Neuronal stem cell (in vitro differentiated cells): ENCODE measurements around the gene USP28.

Experiments
- DNase-seq: peaks from one replicate; pipeline ENCODE4 v3.0.0-alpha.2; 2013; ENCODE audit warnings: low spot score
- H2AFZ ChIP-seq: one replicate; pipeline ENCODE4 v1.6.1; 2013; ENCODE audit warnings: mild to moderate bottlenecking, low read length, inconsistent platforms
- H2AK5ac ChIP-seq: 2 replicates; pipeline ENCODE4 v1.6.1; 2013; ENCODE audit warnings: low read depth, mild to moderate bottlenecking, inconsistent platforms, low read length, moderate library complexity, mixed read lengths
- H2BK120ac ChIP-seq: 2 replicates; pipeline ENCODE4 v1.6.1; 2013; ENCODE audit warnings: low read depth, mild to moderate bottlenecking, inconsistent platforms, low read length, moderate library complexity, mixed read lengths
- H2BK12ac ChIP-seq: one replicate; pipeline ENCODE4 v1.6.1; 2013; ENCODE audit warnings: low read length, inconsistent platforms
- H2BK15ac ChIP-seq: 2 replicates; pipeline ENCODE4 v1.6.1; 2013; ENCODE audit warnings: mild to moderate bottlenecking, low read length, inconsistent platforms, mixed read lengths
- H2BK5ac ChIP-seq: one replicate; pipeline ENCODE4 v1.6.1; 2013; ENCODE audit warnings: inconsistent platforms, mild to moderate bottlenecking, low read length, moderate library complexity
- H3K14ac ChIP-seq: one replicate; pipeline ENCODE4 v1.6.1; 2013; ENCODE audit warnings: low read length, inconsistent platforms
- H3K18ac ChIP-seq: 2 replicates; pipeline ENCODE4 v1.6.1; 2013; ENCODE audit warnings: low read length, inconsistent platforms
- H3K23ac ChIP-seq: 2 replicates; pipeline ENCODE4 v1.6.1; 2013; ENCODE audit warnings: low read depth, mild to moderate bottlenecking, mixed read lengths, low read length, inconsistent platforms; ENCODE audit not compliant: poor library complexity
- H3K27ac ChIP-seq: replicated peaks from 3 replicates; pipeline ENCODE4 v1.5.1; 2013; ENCODE audit warnings: low read length, inconsistent platforms
- H3K27me3 ChIP-seq, 3 experiments: 2 replicates each; pipeline ENCODE4 v1.6.1; 2013; ENCODE audit warnings: low read length in 3 of 3, mild to moderate bottlenecking in 2 of 3, inconsistent platforms in 1 of 3, low read depth in 1 of 3, mixed read lengths in 1 of 3, moderate library complexity in 1 of 3; ENCODE audit not compliant: control insufficient read depth in 3 of 3, insufficient read depth in 3 of 3
- H3K36me3 ChIP-seq, 2 donors: replicated peaks in 1 of 2; 2 replicates each; pipeline ENCODE4 v1.6.1; 2013; ENCODE audit warnings: low read length in 2 of 2; ENCODE audit not compliant: control insufficient read depth in 2 of 2, insufficient read depth in 2 of 2
- H3K4ac ChIP-seq: 2 replicates; pipeline ENCODE4 v1.6.1; 2013; ENCODE audit warnings: inconsistent platforms, mild to moderate bottlenecking, low read length, moderate library complexity
- H3K4me1 ChIP-seq, 2 donors: 1 replicate in 1 of 2; 2 replicates in 1 of 2; pipeline ENCODE4 v1.6.1; 2013; ENCODE audit warnings: low read length in 2 of 2, low read depth in 1 of 2; ENCODE audit not compliant: control insufficient read depth in 2 of 2, insufficient read depth in 1 of 2
- H3K4me2 ChIP-seq: one replicate; pipeline ENCODE4 v1.6.1; 2013; ENCODE audit warnings: mild to moderate bottlenecking, low read length, inconsistent platforms; ENCODE audit not compliant: insufficient read depth, poor library complexity, severe bottlenecking
- H3K4me3 ChIP-seq, 2 donors: 2 replicates each; pipeline ENCODE4 v1.5.1; 2013; ENCODE audit warnings: low read length in 2 of 2, mild to moderate bottlenecking in 2 of 2, inconsistent platforms in 1 of 2, moderate library complexity in 1 of 2
- H3K79me1 ChIP-seq: one replicate; pipeline ENCODE4 v1.6.1; 2013; ENCODE audit warnings: low read depth, mild to moderate bottlenecking, inconsistent platforms, low read length, moderate library complexity
- H3K9ac ChIP-seq: one replicate; pipeline ENCODE4 v1.6.1; 2013; ENCODE audit warnings: mild to moderate bottlenecking, low read depth, low read length, inconsistent platforms; ENCODE audit not compliant: poor library complexity
- H3K9me3 ChIP-seq, 2 donors: replicated peaks in 1 of 2; 2 replicates each; pipeline versions ENCODE3 to v1.6.1; 2013; ENCODE audit warnings: low read length in 2 of 2, mild to moderate bottlenecking in 2 of 2, inconsistent platforms in 1 of 2, low read depth in 1 of 2, mixed read lengths in 1 of 2, moderate library complexity in 1 of 2; ENCODE audit not compliant: control insufficient read depth in 2 of 2, insufficient read depth in 1 of 2
- H4K8ac ChIP-seq: one replicate; pipeline ENCODE4 v1.6.1; 2013; ENCODE audit warnings: low read depth, mild to moderate bottlenecking, inconsistent platforms, low read length, moderate library complexity
- H4K91ac ChIP-seq: one replicate; pipeline ENCODE4 v1.6.1; 2013; ENCODE audit warnings: low read length, low read depth, mild to moderate bottlenecking, inconsistent platforms; ENCODE audit not compliant: poor library complexity
- WGBS, 2 donors: extraction: QIAGEN DNeasy Blood & Tissue Kit; methylation state at CpG; one replicate each; pipeline ENCODE4 v1.1.7; 2013; ENCODE audit warnings: missing lambda C conversion rate in 2 of 2, mixed read lengths in 1 of 2; ENCODE audit not compliant: insufficient read length in 2 of 2, insufficient replicate concordance in 1 of 2; ENCODE audit errors: extremely low coverage in 2 of 2; 5-methylcytosine and 5-hydroxymethylcytosine counted together

The USP28 gene

GRCh38 chr11:113895367-113896155 lies 20.2 kb upstream of the USP28 start:
- Histone ChIP-seq H3K14ac (no peak overlapping the region), H3K4me2 (no peak overlapping the region), H2BK12ac (no peak overlapping the region), H3K4me1 (peaks cover 0 to 3% of the 10 kb centered on the region in 2 donors), H3K18ac (no peak overlapping the region), H2BK5ac (no peak overlapping the region), H3K4me3 (no peak overlapping the region), H3K36me3 (no peaks in the 10 kb centered on the region), H2BK15ac (no peak overlapping the region), H2BK120ac (no peak overlapping the region), H3K79me1 (no peaks in the 10 kb centered on the region), H2AK5ac (no peak overlapping the region), H3K4ac (no peak overlapping the region), H2AFZ (no peak overlapping the region), H3K9me3 (no peaks in the 10 kb centered on the region), H3K9ac (no peak overlapping the region), H3K23ac (no peak overlapping the region), H4K8ac (no peak overlapping the region), H4K91ac (no peak overlapping the region), H3K27me3 (peaks cover 0 to 4% (median 0%) of the 10 kb centered on the region in 3 experiments), H3K27ac (no peak overlapping the region)
- DNase-seq: no peak
- no CpG with 5 or more reads among the region's 10 CpGs for WGBS, 2 donors

GRCh38 chr11:113894421-113894996 lies 19.1 kb upstream of the USP28 start:
- no peak overlapping the region for H3K9ac ChIP-seq
- no peak overlapping the region for H2BK12ac ChIP-seq
- H3K23ac ChIP-seq: no peak overlapping the region
- no peak overlapping the region for H4K91ac ChIP-seq
- H3K4ac ChIP-seq: no peak overlapping the region
- WGBS, 2 donors: no CpG with 5 or more reads among the region's 9 CpGs
- no peak overlapping the region for H2AK5ac ChIP-seq
- no peaks in the 10 kb centered on the region for H3K9me3 ChIP-seq
- no peak overlapping the region for H3K14ac ChIP-seq
- DNase-seq: no peak
- H2BK5ac ChIP-seq: no peak overlapping the region
- no peak overlapping the region for H2BK120ac ChIP-seq
- no peak overlapping the region for H3K27ac ChIP-seq
- no peak overlapping the region for H3K18ac ChIP-seq
- no peak overlapping the region for H2BK15ac ChIP-seq
- H3K4me1 ChIP-seq: peaks cover 0 to 3% of the 10 kb centered on the region in 2 donors
- H3K27me3 ChIP-seq: peaks cover 0 to 4% (median 0%) of the 10 kb centered on the region in 3 experiments
- no peak overlapping the region for H3K4me3 ChIP-seq
- H3K79me1 ChIP-seq: no peaks in the 10 kb centered on the region
- H4K8ac ChIP-seq: no peak overlapping the region
- H3K4me2 ChIP-seq: no peak overlapping the region
- H3K36me3 ChIP-seq: no peaks in the 10 kb centered on the region
- H2AFZ ChIP-seq: no peak overlapping the region

GRCh38 chr11:113888848-113889247 lies 13.5 kb upstream of the USP28 start:
- DNase-seq: no peak
- no peak overlapping the region for H3K18ac ChIP-seq
- no peak overlapping the region for H3K4me3 ChIP-seq
- H3K36me3 ChIP-seq: no peaks in the 10 kb centered on the region
- no peaks in the 10 kb centered on the region for H3K27me3 ChIP-seq
- no peak overlapping the region for H2AK5ac ChIP-seq
- H2AFZ ChIP-seq: no peak overlapping the region
- no peak overlapping the region for H2BK120ac ChIP-seq
- no peak overlapping the region for H4K8ac ChIP-seq
- H3K9ac ChIP-seq: no peak overlapping the region
- H3K27ac ChIP-seq: no peak overlapping the region
- H3K4me1 ChIP-seq: no peaks in the 10 kb centered on the region
- no peak overlapping the region for H2BK15ac ChIP-seq
- no peak overlapping the region for H3K14ac ChIP-seq
- no peak overlapping the region for H2BK5ac ChIP-seq
- H2BK12ac ChIP-seq: no peak overlapping the region
- no peak overlapping the region for H3K23ac ChIP-seq
- no peak overlapping the region for H3K4ac ChIP-seq
- no peaks in the 10 kb centered on the region for H3K9me3 ChIP-seq
- no peak overlapping the region for H3K4me2 ChIP-seq
- no peak overlapping the region for H4K91ac ChIP-seq
- H3K79me1 ChIP-seq: no peaks in the 10 kb centered on the region

- Histone ChIP-seq H3K23ac (no peak overlapping the region), H3K4me1 (no peaks in the 10 kb centered on the region), H3K18ac (no peak overlapping the region), H3K36me3 (no peaks in the 10 kb centered on the region), H2BK5ac (no peak overlapping the region), H3K27me3 (no peaks in the 10 kb centered on the region), H3K4ac (no peak overlapping the region), H3K9me3 (no peaks in the 10 kb centered on the region), H2AK5ac (no peak overlapping the region), H2BK15ac (no peak overlapping the region), H2BK12ac (no peak overlapping the region), H3K4me2 (no peak overlapping the region), H2BK120ac (no peak overlapping the region), H3K79me1 (no peaks in the 10 kb centered on the region), H4K8ac (no peak overlapping the region), H3K4me3 (no peak overlapping the region), H3K14ac (no peak overlapping the region), H3K27ac (no peak overlapping the region), H4K91ac (no peak overlapping the region), H3K9ac (no peak overlapping the region), H2AFZ (no peak overlapping the region)
- WGBS, 2 donors: no CpG with 5 or more reads among the region's 6 CpGs
- no peak for DNase-seq
Observed at GRCh38 chr11:113885897-113886296, 10.5 kb upstream of the USP28 start.
